Measurements from ENCODE around the gene APOL1.
A peak's percentile ranks its signal among the peaks of the same experiment; 100 is the strongest.

APOL1 gene

DNA sequence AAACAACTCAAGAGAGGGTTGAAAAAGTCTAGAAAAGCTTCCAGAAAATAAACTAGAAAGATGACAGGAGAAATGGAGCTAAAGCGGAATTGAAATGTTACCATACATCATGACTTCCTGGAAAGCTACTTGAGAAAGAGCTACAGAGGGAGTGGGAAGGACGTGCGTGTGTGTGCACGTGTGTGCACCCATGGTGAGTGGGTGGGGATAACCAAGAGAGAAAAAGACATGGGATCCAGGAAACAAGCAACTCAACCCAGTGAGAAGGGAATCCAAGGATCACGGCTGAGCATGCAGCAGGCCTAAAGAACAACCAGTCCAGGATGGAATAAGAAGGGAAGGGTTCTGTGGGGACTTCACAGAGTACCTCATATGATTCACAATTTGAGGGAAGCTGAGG is 21.6 kb downstream of the APOL1 start:
- Histone ChIP-seq H4K20me1 (ENCODE audit: control insufficient read depth, insufficient read depth, low read depth, low read length) (0 out of 2 replicates have a peak, but pooled peaks cover 6% of the 10 kb centered on the region), H3K27me3 (ENCODE audit: control insufficient read depth, low read length) (peaks cover 3% of the 10 kb centered on the region; the same call in 1 of the 2 replicates), H3K27ac (ENCODE audit: low read depth, low read length) (no peak overlapping the region), H3K9me2 (replicated peaks; ENCODE audit: control insufficient read depth, low read length) (no peaks in the 10 kb centered on the region), H3K9me3 (ENCODE audit: control insufficient read depth, insufficient read depth, low read length) (no peaks in the 10 kb centered on the region), H3K36me3 (ENCODE audit: control insufficient read depth, low read length) (0 out of 2 replicates have a peak, but pooled peaks cover 3% of the 10 kb centered on the region), H3K79me2 (ENCODE audit: control insufficient read depth, low read length) (no peaks in the 10 kb centered on the region), H3F3A (ENCODE audit: control insufficient read depth, insufficient read depth) (peaks cover 14% of the 10 kb centered on the region), H3K4me3 (ENCODE audit: low read length) (no peak overlapping the region), H3K4me1 (ENCODE audit: control insufficient read depth, low read length) (peaks cover 17% of the 10 kb centered on the region), H3K4me2 (ENCODE audit: low read length) (no peak overlapping the region)
- no peak for TF ChIP-seq EZH2phosphoT487 (IDR thresholded peaks at IDR 0.05; ENCODE audit: borderline replicate concordance, low read length)
- TF ChIP-seq, protein P1, sequence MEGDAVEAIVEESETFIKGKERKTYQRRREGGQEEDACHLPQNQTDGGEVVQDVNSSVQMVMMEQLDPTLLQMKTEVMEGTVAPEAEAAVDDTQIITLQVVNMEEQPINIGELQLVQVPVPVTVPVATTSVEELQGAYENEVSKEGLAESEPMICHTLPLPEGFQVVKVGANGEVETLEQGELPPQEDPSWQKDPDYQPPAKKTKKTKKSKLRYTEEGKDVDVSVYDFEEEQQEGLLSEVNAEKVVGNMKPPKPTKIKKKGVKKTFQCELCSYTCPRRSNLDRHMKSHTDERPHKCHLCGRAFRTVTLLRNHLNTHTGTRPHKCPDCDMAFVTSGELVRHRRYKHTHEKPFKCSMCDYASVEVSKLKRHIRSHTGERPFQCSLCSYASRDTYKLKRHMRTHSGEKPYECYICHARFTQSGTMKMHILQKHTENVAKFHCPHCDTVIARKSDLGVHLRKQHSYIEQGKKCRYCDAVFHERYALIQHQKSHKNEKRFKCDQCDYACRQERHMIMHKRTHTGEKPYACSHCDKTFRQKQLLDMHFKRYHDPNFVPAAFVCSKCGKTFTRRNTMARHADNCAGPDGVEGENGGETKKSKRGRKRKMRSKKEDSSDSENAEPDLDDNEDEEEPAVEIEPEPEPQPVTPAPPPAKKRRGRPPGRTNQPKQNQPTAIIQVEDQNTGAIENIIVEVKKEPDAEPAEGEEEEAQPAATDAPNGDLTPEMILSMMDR (IDR thresholded peaks at IDR 0.05; ENCODE audit: low read depth, low read length, poor library complexity, severe bottlenecking): no peak

DNA sequence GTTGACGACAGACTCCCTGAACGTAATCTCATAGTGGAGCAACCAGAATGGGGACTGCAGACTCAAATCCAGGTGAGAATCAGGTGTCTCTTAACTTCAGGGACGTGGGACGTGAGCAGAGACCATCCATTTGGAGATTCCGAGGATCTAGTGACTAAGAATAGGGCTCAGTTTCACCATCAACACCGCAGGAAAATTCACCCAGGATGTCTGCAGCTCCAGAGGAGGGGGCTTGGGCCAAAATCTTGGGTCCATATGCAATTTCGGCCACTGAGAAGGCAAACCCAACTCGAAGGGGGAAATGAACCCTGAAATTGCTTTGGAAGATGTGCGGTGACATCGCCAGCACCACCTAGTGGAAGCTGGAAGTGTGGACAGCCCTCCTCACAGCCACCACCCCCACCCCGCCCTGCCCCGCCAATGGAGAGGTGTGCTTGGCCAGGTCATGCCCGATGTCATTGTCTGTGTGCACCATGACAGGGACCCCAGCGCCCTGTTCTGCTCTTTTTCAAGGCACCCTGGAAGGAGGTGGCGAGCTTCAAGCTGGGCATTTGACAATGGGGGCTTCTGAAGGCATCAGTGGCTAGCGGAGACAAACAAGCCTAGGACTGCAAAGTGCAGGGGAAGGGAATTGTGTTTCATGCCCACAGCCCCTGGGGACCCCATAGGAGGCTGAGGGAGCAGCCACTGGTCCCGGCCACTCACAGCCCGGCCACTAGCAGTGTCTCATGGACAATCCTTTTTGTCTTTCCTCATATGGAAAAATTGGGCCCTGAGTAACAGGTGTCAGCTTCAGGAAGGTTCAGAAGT is 24.8 kb downstream of the APOL1 start:
- no peak overlapping the region for H3K4me3 ChIP-seq (ENCODE audit: low read length)
- peak overlapping the region; percentile 31 for H3K4me2 ChIP-seq (ENCODE audit: low read length)
- peaks cover 17% of the 10 kb centered on the region for H3K4me1 ChIP-seq (ENCODE audit: control insufficient read depth, low read length)
- H3K36me3 ChIP-seq (ENCODE audit: control insufficient read depth, low read length): peaks cover 21% of the 10 kb centered on the region
- H4K20me1 ChIP-seq (ENCODE audit: control insufficient read depth, insufficient read depth, low read depth, low read length): 0 out of 2 replicates have a peak, but pooled peaks cover 6% of the 10 kb centered on the region
- H3K27ac ChIP-seq (ENCODE audit: low read depth, low read length): no peak overlapping the region
- H3K79me2 ChIP-seq (ENCODE audit: control insufficient read depth, low read length): no peaks in the 10 kb centered on the region
- no peaks in the 10 kb centered on the region for H3K9me3 ChIP-seq (ENCODE audit: control insufficient read depth, insufficient read depth, low read length)
- no peak for TF ChIP-seq EZH2phosphoT487 (IDR thresholded peaks at IDR 0.05; ENCODE audit: borderline replicate concordance, low read length)
- TF ChIP-seq, protein P1 (IDR thresholded peaks at IDR 0.05; ENCODE audit: low read depth, low read length, poor library complexity, severe bottlenecking): peak; percentile 71
- H3F3A ChIP-seq (ENCODE audit: control insufficient read depth, insufficient read depth): peaks cover 17% of the 10 kb centered on the region
- H3K9me2 ChIP-seq (replicated peaks; ENCODE audit: control insufficient read depth, low read length): no peaks in the 10 kb centered on the region
- no peaks in the 10 kb centered on the region for H3K27me3 ChIP-seq (ENCODE audit: control insufficient read depth, low read length)

- Histone ChIP-seq H3K4me3 (ENCODE audit: low read length) (no peak overlapping the region), H3F3A (ENCODE audit: control insufficient read depth, insufficient read depth) (peaks cover 17% of the 10 kb centered on the region), H3K79me2 (ENCODE audit: control insufficient read depth, low read length) (no peaks in the 10 kb centered on the region), H3K4me2 (ENCODE audit: low read length) (no peak overlapping the region), H4K20me1 (ENCODE audit: control insufficient read depth, insufficient read depth, low read depth, low read length) (peaks cover 6% of the 10 kb centered on the region; the same call in 1 of the 2 replicates), H3K4me1 (ENCODE audit: control insufficient read depth, low read length) (peaks cover 17% of the 10 kb centered on the region), H3K27me3 (ENCODE audit: control insufficient read depth, low read length) (no peaks in the 10 kb centered on the region), H3K9me3 (ENCODE audit: control insufficient read depth, insufficient read depth, low read length) (no peaks in the 10 kb centered on the region), H3K27ac (ENCODE audit: low read depth, low read length) (no peak overlapping the region), H3K9me2 (replicated peaks; ENCODE audit: control insufficient read depth, low read length) (no peaks in the 10 kb centered on the region), H3K36me3 (ENCODE audit: control insufficient read depth, low read length) (peaks cover 32% of the 10 kb centered on the region)
- TF ChIP-seq, protein P1 (IDR thresholded peaks at IDR 0.05; ENCODE audit: low read depth, low read length, poor library complexity, severe bottlenecking): no peak
- TF ChIP-seq EZH2phosphoT487 (IDR thresholded peaks at IDR 0.05; ENCODE audit: borderline replicate concordance, low read length): no peak
Measured at GRCh38 chr22:36279219-36279666, 26.3 kb downstream of the APOL1 start.
